PC-9 (cell line): ENCODE data around the gene ETF1.

ENCODE experiments used
- EZH2 ChIP-seq: fragments of 200-600 bp; sonication (generic); IDR thresholded peaks from 2 replicates; pipeline ENCODE4 v1.8.0; 2017; ENCODE audit warnings: antibody characterized with exemption, low read depth
- TF ChIP-seq, protein P1 (sequence below): fragments of 200-600 bp; sonication (generic); conservative IDR thresholded peaks from 2 replicates; pipeline ENCODE4 v1.6.1; 2017; ENCODE audit warnings: mixed run types, antibody characterized with exemption, mild to moderate bottlenecking, moderate library complexity

DNA sequence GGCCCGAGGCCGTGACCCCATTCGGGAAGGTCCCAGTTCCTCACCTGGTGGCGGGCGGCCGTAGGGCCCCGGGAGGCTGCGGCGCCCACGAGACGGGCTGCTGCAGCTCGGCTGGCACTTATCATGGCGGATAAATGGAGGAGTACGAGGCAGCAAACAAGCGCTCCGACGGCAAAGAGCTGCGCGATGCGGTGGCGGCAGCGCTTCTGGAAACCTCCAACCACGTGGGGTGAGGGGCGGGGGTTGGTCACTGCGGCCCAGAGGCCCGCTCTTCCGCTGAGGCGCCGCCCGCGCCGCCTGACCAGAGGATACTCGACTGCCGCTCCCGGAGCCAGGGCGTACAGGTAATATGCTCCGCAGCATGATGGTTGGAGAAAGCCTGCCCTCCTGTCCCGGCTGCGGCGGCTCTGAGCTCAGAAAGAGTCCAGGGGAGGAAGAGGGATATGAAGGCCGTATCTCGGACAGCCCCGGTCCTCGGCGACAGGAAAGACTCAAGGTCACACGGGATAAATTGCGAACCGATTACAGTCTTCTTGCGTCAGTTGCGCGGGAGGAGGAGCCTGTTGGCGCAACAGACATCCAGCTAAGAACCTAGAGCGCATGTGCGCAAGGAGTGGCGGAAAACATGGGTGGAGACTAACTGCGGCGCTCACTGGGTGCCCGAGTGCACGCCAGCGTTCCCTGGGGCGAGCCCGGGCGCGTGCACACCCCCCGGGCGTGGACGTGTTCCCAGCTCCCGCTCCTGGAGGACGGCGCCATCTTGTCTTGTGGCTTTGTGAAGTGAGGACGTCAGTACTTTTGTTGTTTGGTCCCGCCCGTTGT lies 32.4 kb upstream of the ETF1 start, which contains the start of gene HSPA9:
- TF ChIP-seq, protein P1, sequence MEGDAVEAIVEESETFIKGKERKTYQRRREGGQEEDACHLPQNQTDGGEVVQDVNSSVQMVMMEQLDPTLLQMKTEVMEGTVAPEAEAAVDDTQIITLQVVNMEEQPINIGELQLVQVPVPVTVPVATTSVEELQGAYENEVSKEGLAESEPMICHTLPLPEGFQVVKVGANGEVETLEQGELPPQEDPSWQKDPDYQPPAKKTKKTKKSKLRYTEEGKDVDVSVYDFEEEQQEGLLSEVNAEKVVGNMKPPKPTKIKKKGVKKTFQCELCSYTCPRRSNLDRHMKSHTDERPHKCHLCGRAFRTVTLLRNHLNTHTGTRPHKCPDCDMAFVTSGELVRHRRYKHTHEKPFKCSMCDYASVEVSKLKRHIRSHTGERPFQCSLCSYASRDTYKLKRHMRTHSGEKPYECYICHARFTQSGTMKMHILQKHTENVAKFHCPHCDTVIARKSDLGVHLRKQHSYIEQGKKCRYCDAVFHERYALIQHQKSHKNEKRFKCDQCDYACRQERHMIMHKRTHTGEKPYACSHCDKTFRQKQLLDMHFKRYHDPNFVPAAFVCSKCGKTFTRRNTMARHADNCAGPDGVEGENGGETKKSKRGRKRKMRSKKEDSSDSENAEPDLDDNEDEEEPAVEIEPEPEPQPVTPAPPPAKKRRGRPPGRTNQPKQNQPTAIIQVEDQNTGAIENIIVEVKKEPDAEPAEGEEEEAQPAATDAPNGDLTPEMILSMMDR = no peak; the same call in 1 of the 2 replicates
- TF ChIP-seq EZH2 = no peak
